Endothelial cell of umbilical vein (primary cell): Measurements from ENCODE around the gene RHBDD3. TPM values are rescaled to one million over a fixed set of nuclear protein-coding genes. Genes with fewer than 3 reads are reported as not detected.
"Not testable (repeated sequence)": the region's sequence is repeated elsewhere in the genome, so short reads cannot be mapped to it uniquely, and the experiment has no call there.

Experiments
- BruUV-seq: library from RNA; stranded (reverse); fragments of 400-500 nt; replicated peaks from 2 replicates; lab custom pipeline; 2021; lab: Mats Ljungman, UMichigan
- CTCF ChIA-PET: fragments of 300-600, 350-600 bp; sonication (Branson Sonifier 250); formaldehyde crosslinking; loops from one replicate; lab custom pipeline; 2021; ENCODE audit warnings: antibody characterized with exemption, inconsistent platforms; lab: Charles Lee
- POLR2A ChIA-PET: fragments of 300-600, 350-600 bp; sonication (Branson Sonifier 250); formaldehyde crosslinking; loops from one replicate; lab custom pipeline; 2021; ENCODE audit warnings: antibody characterized with exemption, inconsistent platforms; lab: Charles Lee
- DNase-seq: peaks from one replicate; pipeline ENCODE4 v3.0.0-alpha.2; 2011; ENCODE audit warnings: low read depth, low spot score
- FAIRE-seq: peaks from 2 replicates; lab custom pipeline; 2011; peaks lifted over from hg19 to GRCh38; lab: Jason Lieb, UNC
- H2AFZ ChIP-seq: 2 replicates; pipeline ENCODE4 v1.6.0; 2012; ENCODE audit warnings: low read depth, low read length, control low read depth, inconsistent platforms
- H3K27ac ChIP-seq: 2 replicates; pipeline ENCODE4 v1.5.1; 2011; ENCODE audit warnings: low read depth, mild to moderate bottlenecking, control low read depth, low read length, moderate library complexity; ENCODE audit not compliant: insufficient read depth
- H3K27me3 ChIP-seq, 2 experiments: 2 replicates each; pipeline versions ENCODE4 v1.6.0 to v1.6.1; 2011; ENCODE audit warnings: low read length in 2 of 2, mixed read lengths in 1 of 2; ENCODE audit not compliant: control insufficient read depth in 2 of 2, insufficient read depth in 2 of 2
- H3K36me3 ChIP-seq, 2 experiments: 2 replicates in 1 of 2; 3 replicates in 1 of 2; pipeline ENCODE4 v1.5.1; 2011; ENCODE audit warnings: low read length in 2 of 2, mild to moderate bottlenecking in 1 of 2, moderate library complexity in 1 of 2; ENCODE audit not compliant: control insufficient read depth in 2 of 2, insufficient read depth in 2 of 2; ENCODE audit errors: extremely low read depth in 1 of 2
- H3K4me1 ChIP-seq: 3 replicates; pipeline ENCODE4 v1.5.1; 2011; ENCODE audit warnings: mild to moderate bottlenecking, low read length; ENCODE audit not compliant: control insufficient read depth, insufficient read depth; ENCODE audit errors: extremely low read depth
- H3K4me2 ChIP-seq: 2 replicates; pipeline ENCODE4 v1.6.1; 2011; ENCODE audit warnings: low read length, control low read depth, mixed read lengths; ENCODE audit not compliant: insufficient read depth
- H3K4me3 ChIP-seq, 3 experiments: fragments of 200-600 bp in 1 of 3; sonication (generic), shearing (Covaris generic) in 1 of 3; replicated peaks in 1 of 3; 2 replicates each; pipeline ENCODE4 v1.5.1; 2011 to 2016; ENCODE audit warnings: control low read depth in 3 of 3, low read length in 3 of 3, mild to moderate bottlenecking in 2 of 3, inconsistent platforms in 1 of 3, low read depth in 1 of 3, moderate library complexity in 1 of 3; ENCODE audit not compliant: insufficient read depth in 1 of 3
- H3K79me2 ChIP-seq: 2 replicates; pipeline ENCODE4 v1.6.0; 2012; ENCODE audit warnings: low read length, inconsistent platforms; ENCODE audit not compliant: control insufficient read depth, insufficient read depth
- H3K9ac ChIP-seq: replicated peaks from 2 replicates; pipeline ENCODE3; 2011; ENCODE audit warnings: low read length, control low read depth; ENCODE audit not compliant: insufficient read depth; ENCODE audit errors: extremely low read depth
- H3K9me1 ChIP-seq: replicated peaks from 3 replicates; pipeline ENCODE4 v1.6.0; 2011; ENCODE audit warnings: mild to moderate bottlenecking, low read length; ENCODE audit not compliant: control insufficient read depth, insufficient read depth; ENCODE audit errors: extremely low read depth
- H3K9me3 ChIP-seq: replicated peaks from 2 replicates; pipeline ENCODE4 v1.5.1; 2012; ENCODE audit warnings: low read length, inconsistent platforms; ENCODE audit not compliant: control insufficient read depth, insufficient read depth
- H4K20me1 ChIP-seq: replicated peaks from 2 replicates; pipeline ENCODE3; 2011; ENCODE audit warnings: mild to moderate bottlenecking, low read length; ENCODE audit not compliant: control insufficient read depth, insufficient read depth; ENCODE audit errors: extremely low read depth
- EZH2 ChIP-seq: IDR thresholded peaks from 2 replicates; pipeline ENCODE4 v1.6.1; 2012; ENCODE audit warnings: borderline replicate concordance, low read depth, mild to moderate bottlenecking, moderate library complexity, low read length, inconsistent platforms; ENCODE audit not compliant: severe bottlenecking
- FOS ChIP-seq: IDR thresholded peaks from 2 replicates; pipeline ENCODE4 v1.6.1; 2011; ENCODE audit warnings: mild to moderate bottlenecking, low read length, moderate library complexity, borderline replicate concordance; ENCODE audit not compliant: insufficient read depth
- GATA2 ChIP-seq: IDR thresholded peaks from 2 replicates; pipeline ENCODE4 v1.7.0; 2011; ENCODE audit warnings: low read depth, mild to moderate bottlenecking, moderate library complexity, mixed read lengths, low read length; ENCODE audit not compliant: insufficient read length, insufficient read depth
- JUN ChIP-seq: IDR thresholded peaks from 2 replicates; pipeline ENCODE4 v1.6.1; 2011; ENCODE audit warnings: borderline replicate concordance, low read depth; ENCODE audit not compliant: insufficient read length, insufficient read depth
- MAX ChIP-seq: IDR thresholded peaks from 2 replicates; pipeline ENCODE4 v1.6.1; 2011; ENCODE audit not compliant: insufficient read depth, insufficient read length
- MYC ChIP-seq: IDR thresholded peaks from one replicate; pipeline ENCODE4 v1.6.1; 2011; ENCODE audit warnings: mild to moderate bottlenecking, low read depth, low read length
- POLR2A ChIP-seq: IDR thresholded peaks from 2 replicates; pipeline ENCODE4 v1.6.1; 2012; ENCODE audit warnings: low read depth, mild to moderate bottlenecking, control low read depth, low read length
- POLR2AphosphoS5 ChIP-seq: IDR thresholded peaks from 2 replicates; pipeline ENCODE4 v1.6.1; 2012; ENCODE audit warnings: low read depth, mild to moderate bottlenecking, control low read depth, low read length, moderate library complexity; ENCODE audit not compliant: insufficient read depth
- dilution Hi-C: fragments of 300-500 bp; cut with MboI; formaldehyde crosslinking; loops from one replicate; pipeline ENCODE4 v1.15.0; 2019; ENCODE audit warnings: low sequenced_read_pairs; ENCODE audit not compliant: extremely low pct_ligation_motif_present
- intact Hi-C: fragments of 100-400 bp; cut with micrococcal nuclease; formaldehyde crosslinking; loops from one replicate; pipeline ENCODE4 v1.10.0; 2022
- polyA plus RNA-seq, 4 experiments: library from polyadenylated mRNA; depleted of rRNA in 3 of 4; stranded (reverse) in 3 of 4; unstranded in 1 of 4; fragments of >200 nt; gene quantifications; 2 replicates each; pipeline versions ENCODE4 v1.2.1 to v1.2.3, GENCODE V29; 2011 to 2012; ENCODE audit warnings: missing spikeins in 1 of 4
- total RNA-seq: library from RNA; stranded (reverse); gene quantifications from 2 replicates; pipeline ENCODE4 v1.2.3, GENCODE V29; 2021
- TF ChIP-seq, protein P1 (sequence below), 2 donors: IDR thresholded peaks; 1 replicate in 1 of 2; 2 replicates in 1 of 2; pipeline ENCODE4 v1.5.1; 2011; ENCODE audit warnings: low read length in 2 of 2, mild to moderate bottlenecking in 2 of 2, moderate library complexity in 2 of 2, control low read depth in 1 of 2, inconsistent platforms in 1 of 2, low read depth in 1 of 2; ENCODE audit not compliant: insufficient read depth in 1 of 2; ENCODE audit errors: extremely low read depth in 1 of 2

The RHBDD3 gene
- total and polyA plus RNA-seq, 2 donors (not counting 3 experiments of a cell fraction or from before 2014, with no cell fraction given) = 31.3 to 37.2 TPM

DNA sequence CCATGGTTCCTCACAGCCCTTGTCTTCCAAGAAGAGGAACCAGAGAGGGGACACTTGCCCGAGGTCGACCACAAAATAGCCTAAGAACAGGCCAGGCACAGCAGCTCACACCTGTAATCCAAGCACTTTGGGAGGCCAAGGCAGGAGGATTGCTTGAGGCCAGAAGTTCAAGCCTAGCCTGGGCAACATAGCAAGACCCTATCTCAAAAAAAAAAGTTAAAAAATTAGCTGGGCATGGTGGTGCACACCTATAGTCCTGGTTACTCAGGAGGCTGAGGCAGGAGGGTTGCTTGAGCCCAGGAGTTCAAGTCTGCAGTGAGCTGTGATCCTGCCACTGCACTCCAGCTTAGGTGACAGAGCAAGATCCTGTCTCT lies 48.4 kb downstream of the RHBDD3 start:
- H4K20me1 ChIP-seq, H3K9ac ChIP-seq, dilution Hi-C loops, H3K9me3 ChIP-seq, H3K9me1 ChIP-seq, H2AFZ ChIP-seq, BruUV-seq, FAIRE-seq, H3K79me2 ChIP-seq, H3K27ac ChIP-seq, H3K4me3 ChIP-seq, intact Hi-C loops, H3K27me3 ChIP-seq, H3K4me1 ChIP-seq, DNase-seq, H3K4me2 ChIP-seq, H3K36me3 ChIP-seq: not testable (repeated sequence)
- POLR2A ChIA-PET = interaction anchor here (0.5 kb wide), 1 partner anchor 164 kb away, joined by 3 read pairs; no protein-coding TSS in a partner anchor
- CTCF ChIA-PET = interaction anchor here (1.1 to 1.9 kb wide), 3 partner anchors 10 to 20 kb away, joined by 3 to 6 read pairs (median 3); no protein-coding TSS in a partner anchor

GRCh38 chr22:29218758-29219408 lies 48.9 kb downstream of the RHBDD3 start:
- intact Hi-C loops = no loop called here
- FAIRE-seq (no peak), DNase-seq (no peak)
- no peak overlapping the region for H2AFZ ChIP-seq
- H3K4me1 ChIP-seq = no peaks in the 10 kb centered on the region
- no peaks in the 10 kb centered on the region for H3K36me3 ChIP-seq
- BruUV-seq = no TSS peak
- no peaks in the 10 kb centered on the region for H4K20me1 ChIP-seq
- no peaks in the 10 kb centered on the region for H3K9me1 ChIP-seq
- H3K79me2 ChIP-seq = no peaks in the 10 kb centered on the region
- POLR2A ChIA-PET = interaction anchor here (0.5 kb wide), 1 partner anchor 163 kb away, joined by 3 read pairs; no protein-coding TSS in a partner anchor
- H3K27me3 ChIP-seq = no peaks in the 10 kb centered on the region
- CTCF ChIA-PET = interaction anchor here (1.1 to 1.9 kb wide), 3 partner anchors 10 to 20 kb away, joined by 3 to 6 read pairs (median 3); no protein-coding TSS in a partner anchor
- H3K4me3 ChIP-seq = no peak overlapping the region
- TF ChIP-seq, protein P1, sequence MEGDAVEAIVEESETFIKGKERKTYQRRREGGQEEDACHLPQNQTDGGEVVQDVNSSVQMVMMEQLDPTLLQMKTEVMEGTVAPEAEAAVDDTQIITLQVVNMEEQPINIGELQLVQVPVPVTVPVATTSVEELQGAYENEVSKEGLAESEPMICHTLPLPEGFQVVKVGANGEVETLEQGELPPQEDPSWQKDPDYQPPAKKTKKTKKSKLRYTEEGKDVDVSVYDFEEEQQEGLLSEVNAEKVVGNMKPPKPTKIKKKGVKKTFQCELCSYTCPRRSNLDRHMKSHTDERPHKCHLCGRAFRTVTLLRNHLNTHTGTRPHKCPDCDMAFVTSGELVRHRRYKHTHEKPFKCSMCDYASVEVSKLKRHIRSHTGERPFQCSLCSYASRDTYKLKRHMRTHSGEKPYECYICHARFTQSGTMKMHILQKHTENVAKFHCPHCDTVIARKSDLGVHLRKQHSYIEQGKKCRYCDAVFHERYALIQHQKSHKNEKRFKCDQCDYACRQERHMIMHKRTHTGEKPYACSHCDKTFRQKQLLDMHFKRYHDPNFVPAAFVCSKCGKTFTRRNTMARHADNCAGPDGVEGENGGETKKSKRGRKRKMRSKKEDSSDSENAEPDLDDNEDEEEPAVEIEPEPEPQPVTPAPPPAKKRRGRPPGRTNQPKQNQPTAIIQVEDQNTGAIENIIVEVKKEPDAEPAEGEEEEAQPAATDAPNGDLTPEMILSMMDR (IDR thresholded peaks at IDR 0.05; ENCODE audit: extremely low read depth in 1 of 2, insufficient read depth in 1 of 2, low read depth in 1 of 2, low read length in 2 of 2) = no peak
- TF ChIP-seq POLR2A = no peak
- no peak for TF ChIP-seq EZH2
- TF ChIP-seq MYC = no peak
- no peak for TF ChIP-seq FOS
- no peak for TF ChIP-seq GATA2
- TF ChIP-seq POLR2AphosphoS5 = no peak
- TF ChIP-seq JUN = no peak
- TF ChIP-seq MAX = no peak
- no peak overlapping the region for H3K27ac ChIP-seq
- no peaks in the 10 kb centered on the region for H3K9me3 ChIP-seq
- H3K4me2 ChIP-seq = no peak overlapping the region
- dilution Hi-C loops = no loop called here
- H3K9ac ChIP-seq = no peak overlapping the region
